Tibial nerve (tissue), 4 donors: Measurements from ENCODE around the gene IGF2R.

ENCODE experiments used
- CTCF ChIP-seq, 5 experiments: fragments of 200-600 bp in 3 of 5; fragments of 450-650 bp in 2 of 5; sonication (generic) in 3 of 5; IDR thresholded peaks; one replicate each; pipeline ENCODE4 v1.5.1; 2016 to 2019; ENCODE audit warnings: antibody characterized with exemption in 5 of 5, mild to moderate bottlenecking in 3 of 5, moderate library complexity in 2 of 5
- EP300 ChIP-seq, 2 donors: sonication (generic); formaldehyde crosslinking; IDR thresholded peaks; one replicate each; pipeline ENCODE4 v1.6.1; 2017; ENCODE audit warnings: antibody characterized with exemption in 2 of 2, mild to moderate bottlenecking in 1 of 2
- POLR2A ChIP-seq, 2 donors: fragments of 450-650 bp; IDR thresholded peaks; one replicate each; pipeline ENCODE4 v1.6.1; 2017; ENCODE audit warnings: antibody characterized with exemption in 2 of 2, mild to moderate bottlenecking in 2 of 2, moderate library complexity in 2 of 2

GRCh38 chr6:159966339-159966738 lies 2.5 kb upstream of the IGF2R start:
- TF ChIP-seq CTCF (IDR thresholded peaks at IDR 0.05) (no peak), EP300 (IDR thresholded peaks at IDR 0.05) (no peak), POLR2A (IDR thresholded peaks at IDR 0.05) (no peak)
